Fibroblast of villous mesenchyme (primary cell): ENCODE results near the gene DENND10. TPM values are rescaled to one million over a fixed set of nuclear protein-coding genes. Genes with fewer than 3 reads are reported as not detected.

ENCODE experiments used
- DNase-seq: peaks from one replicate; pipeline ENCODE4 v3.0.0-alpha.2; 2010; ENCODE audit warnings: low read depth
- H3K4me3 ChIP-seq: 2 replicates; pipeline ENCODE4 v1.5.1; 2011; ENCODE audit warnings: low read depth, mild to moderate bottlenecking, low read length
- CTCF ChIP-seq: IDR thresholded peaks from 2 replicates; pipeline ENCODE4 v1.5.1; 2012; ENCODE audit warnings: low read depth, mild to moderate bottlenecking, low read length; ENCODE audit not compliant: insufficient read depth
- total RNA-seq: library from RNA; depleted of rRNA; stranded (reverse); fragments of >200 nt; gene quantifications from 2 replicates; pipeline ENCODE4 v1.2.3, GENCODE V29; 2012

DENND10 gene
- total RNA-seq, 1 donor = 94.6 TPM

- no peak overlapping the region for H3K4me3 ChIP-seq
- TF ChIP-seq CTCF = peak; percentile 22
- peak; percentile 42 for DNase-seq
Observed at GRCh38 chr10:119161680-119162451, 58.0 kb downstream of the DENND10 start.

DNA sequence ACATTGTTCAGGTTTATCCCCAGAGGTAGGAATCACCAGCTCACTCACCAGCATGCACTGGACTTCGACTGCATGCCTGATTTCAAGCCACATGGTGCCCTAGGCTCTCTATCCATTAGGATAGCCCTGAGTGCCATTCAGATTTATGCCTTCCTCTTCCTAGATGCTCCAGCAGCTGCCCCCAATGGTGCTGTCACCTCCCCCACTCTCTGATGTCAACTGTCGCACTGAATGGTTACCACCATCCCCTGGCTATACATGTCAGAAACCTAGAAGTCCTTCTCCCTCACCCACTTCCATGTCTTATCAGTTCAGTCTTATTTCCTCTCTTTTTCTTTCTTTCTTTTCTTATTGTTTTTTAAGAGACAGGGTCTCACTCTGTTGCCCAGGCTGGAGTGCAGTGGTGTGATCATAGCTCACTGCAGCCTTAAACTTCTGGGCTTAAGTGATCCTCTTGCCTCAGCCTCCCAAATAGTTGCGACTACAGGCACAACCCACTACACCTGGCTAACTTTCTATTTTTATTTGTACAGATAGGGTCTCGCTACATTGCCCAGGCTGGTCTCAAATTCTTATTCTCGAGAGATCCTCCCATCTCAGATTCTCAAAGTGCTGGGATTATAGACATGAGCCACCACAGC is 58.7 kb downstream of the DENND10 start:
- TF ChIP-seq CTCF = no peak
- H3K4me3 ChIP-seq = no peak overlapping the region
- no peak for DNase-seq

- DNase-seq = peak; percentile 54
- no peak for TF ChIP-seq CTCF
- H3K4me3 ChIP-seq = peak within 1 kb of the TSS; percentile 73
Observed at GRCh38 chr10:119165171-119166117, 61.5 kb downstream of the DENND10 start, which contains the start of gene SFXN4. SFXN4 (minus strand) TSS chr10:119165714; CDS start chr10:119165647, 67 bp downstream.

DNA sequence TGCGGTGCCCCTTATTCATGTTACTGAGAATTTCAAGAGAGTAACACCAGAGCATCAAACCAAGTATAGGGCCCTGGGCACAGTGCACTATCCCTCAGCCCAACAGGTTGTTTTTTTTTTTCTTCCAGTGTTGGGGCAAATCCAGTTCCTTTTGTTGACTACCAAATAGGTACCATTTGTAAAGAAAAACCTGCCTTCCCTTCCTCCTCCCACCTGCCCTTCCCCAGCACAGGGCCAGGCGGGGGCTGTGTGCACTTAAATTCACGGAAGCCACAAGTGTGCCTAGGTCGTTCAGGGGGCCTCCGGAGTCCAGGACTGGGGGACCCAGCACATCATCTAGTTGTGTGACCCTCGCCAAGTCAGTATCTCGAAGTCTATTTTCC is 62.2 kb downstream of the DENND10 start:
- TF ChIP-seq CTCF = no peak

GRCh38 chr10:119166564-119166963 is 62.7 kb downstream of the DENND10 start:
- TF ChIP-seq CTCF = no peak
- no peak overlapping the region for H3K4me3 ChIP-seq
- DNase-seq = no peak

More for the DNA sequence above, 62.2 kb downstream of the DENND10 start:
- H3K4me3 ChIP-seq = peak overlapping the region; percentile 73
- DNase-seq = no peak

- H3K4me3 ChIP-seq = no peak overlapping the region
- no peak for DNase-seq
- no peak for TF ChIP-seq CTCF
Observed at GRCh38 chr10:119167041-119167440, 63.1 kb downstream of the DENND10 start.
